Mammary epithelial cell (primary cell): ENCODE data around the gene ABI1.

ENCODE experiments used
- EZH2 ChIP-seq: IDR thresholded peaks from 2 replicates; pipeline ENCODE4 v1.6.1; 2012; ENCODE audit warnings: low read length, inconsistent platforms, borderline replicate concordance
- TF ChIP-seq, protein P1 (sequence below), 2 donors: IDR thresholded peaks in 1 of 2; conservative IDR thresholded peaks in 1 of 2; 2 replicates each; pipeline ENCODE4 v1.5.1; 2011 to 2012; ENCODE audit warnings: inconsistent platforms in 2 of 2, low read length in 2 of 2, mild to moderate bottlenecking in 2 of 2, control low read depth in 1 of 2, low read depth in 1 of 2; ENCODE audit not compliant: insufficient read depth in 1 of 2; ENCODE audit errors: extremely low read depth in 1 of 2

DNA sequence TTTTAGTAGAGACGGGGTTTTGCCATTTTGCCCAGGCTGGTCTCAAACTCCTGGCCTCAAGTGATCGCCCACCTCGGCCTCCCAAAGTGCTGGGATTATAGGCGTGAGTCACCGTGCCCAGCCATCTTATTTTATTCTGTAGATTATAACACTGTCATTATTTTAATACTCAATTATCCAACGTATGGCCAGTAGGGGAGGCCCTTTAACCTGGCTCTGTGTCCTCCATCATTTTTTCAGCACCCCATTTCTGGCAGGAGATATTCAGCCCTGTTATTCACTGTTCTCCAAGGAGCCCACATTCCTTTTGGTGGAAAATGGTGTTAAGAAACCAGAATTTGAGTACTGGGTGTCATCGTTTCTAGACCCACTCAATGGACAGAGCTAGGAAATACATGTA lies 131.8 kb downstream of the ABI1 start:
- TF ChIP-seq, protein P1, sequence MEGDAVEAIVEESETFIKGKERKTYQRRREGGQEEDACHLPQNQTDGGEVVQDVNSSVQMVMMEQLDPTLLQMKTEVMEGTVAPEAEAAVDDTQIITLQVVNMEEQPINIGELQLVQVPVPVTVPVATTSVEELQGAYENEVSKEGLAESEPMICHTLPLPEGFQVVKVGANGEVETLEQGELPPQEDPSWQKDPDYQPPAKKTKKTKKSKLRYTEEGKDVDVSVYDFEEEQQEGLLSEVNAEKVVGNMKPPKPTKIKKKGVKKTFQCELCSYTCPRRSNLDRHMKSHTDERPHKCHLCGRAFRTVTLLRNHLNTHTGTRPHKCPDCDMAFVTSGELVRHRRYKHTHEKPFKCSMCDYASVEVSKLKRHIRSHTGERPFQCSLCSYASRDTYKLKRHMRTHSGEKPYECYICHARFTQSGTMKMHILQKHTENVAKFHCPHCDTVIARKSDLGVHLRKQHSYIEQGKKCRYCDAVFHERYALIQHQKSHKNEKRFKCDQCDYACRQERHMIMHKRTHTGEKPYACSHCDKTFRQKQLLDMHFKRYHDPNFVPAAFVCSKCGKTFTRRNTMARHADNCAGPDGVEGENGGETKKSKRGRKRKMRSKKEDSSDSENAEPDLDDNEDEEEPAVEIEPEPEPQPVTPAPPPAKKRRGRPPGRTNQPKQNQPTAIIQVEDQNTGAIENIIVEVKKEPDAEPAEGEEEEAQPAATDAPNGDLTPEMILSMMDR (conservative IDR thresholded peaks at IDR 0.05 in 1 of 2, IDR thresholded peaks at IDR 0.05 in 1 of 2; ENCODE audit: extremely low read depth in 1 of 2, insufficient read depth in 1 of 2, low read depth in 1 of 2, low read length in 2 of 2) = peak in 1 of 2 donors; percentile 27
- TF ChIP-seq EZH2 = no peak
